Measurements from ENCODE around the gene CTBP1.

CTBP1 gene

DNA sequence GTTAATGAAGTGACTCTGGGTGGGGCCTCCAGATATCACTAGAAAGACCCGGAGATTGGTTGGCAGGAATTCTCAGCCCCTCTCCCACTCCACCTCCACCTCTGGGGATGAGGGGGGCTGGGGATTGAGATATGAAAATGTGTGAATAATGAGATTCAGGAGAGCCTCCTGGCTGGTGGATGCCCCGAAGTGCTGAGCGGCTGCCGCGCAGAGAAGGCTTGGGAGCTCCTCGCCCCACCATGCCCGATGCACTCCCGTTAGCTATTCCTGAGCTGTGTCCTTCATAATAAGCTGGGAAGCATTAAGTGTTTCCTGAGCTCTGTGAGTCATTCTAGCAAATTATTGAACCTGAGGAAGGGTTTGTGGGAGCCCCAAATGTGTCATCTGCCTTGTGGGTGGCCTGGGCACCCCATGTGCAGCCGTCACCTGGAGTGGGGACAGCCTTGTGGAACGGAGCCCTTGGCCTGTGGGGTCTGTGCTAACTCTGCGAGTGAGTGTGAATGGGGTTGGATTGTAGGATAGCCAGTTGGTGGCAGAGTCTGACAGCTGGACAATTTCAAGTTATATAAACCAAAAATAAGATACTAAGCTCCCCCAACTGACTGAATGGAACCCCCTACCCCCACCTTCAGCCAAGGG is 36.3 kb upstream of the CTBP1 start:
- DNase-seq (ENCODE audit: low read depth in 1 of 2, low spot score in 1 of 2), result no peak

- DNase-seq (ENCODE audit: low read depth in 1 of 2, low spot score in 1 of 2), result no peak
Measured at GRCh38 chr4:1283711-1284110, 34.8 kb upstream of the CTBP1 start.

DNA sequence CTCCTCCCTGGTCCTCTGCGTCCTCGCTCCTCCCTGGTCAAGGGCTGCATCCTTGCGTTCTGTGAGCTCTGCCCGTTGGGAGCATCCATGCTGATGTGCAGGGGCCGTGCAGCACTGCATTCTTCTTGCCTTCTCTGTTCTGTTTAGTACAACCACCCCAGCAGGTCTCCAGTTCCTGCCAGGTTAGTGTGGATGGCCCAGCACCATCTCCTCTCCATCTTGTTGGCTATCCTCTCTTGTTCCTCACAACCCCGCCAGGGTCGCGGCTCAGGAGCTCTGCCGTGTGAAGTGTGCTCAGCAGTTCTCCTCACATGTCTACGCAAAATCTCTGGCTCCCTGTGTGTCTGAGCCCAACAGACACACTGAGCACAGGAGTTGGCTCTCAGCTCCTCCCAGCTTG is 30.3 kb upstream of the CTBP1 start:
- no peak for DNase-seq (ENCODE audit: low read depth in 1 of 2, low spot score in 1 of 2)

GRCh38 chr4:1277667-1278665 is 29.0 kb upstream of the CTBP1 start:
- no peak for DNase-seq (ENCODE audit: low read depth in 1 of 2, low spot score in 1 of 2)

GRCh38 chr4:1276984-1277383 is 28.1 kb upstream of the CTBP1 start:
- DNase-seq (ENCODE audit: low read depth in 1 of 2, low spot score in 1 of 2), result no peak

DNA sequence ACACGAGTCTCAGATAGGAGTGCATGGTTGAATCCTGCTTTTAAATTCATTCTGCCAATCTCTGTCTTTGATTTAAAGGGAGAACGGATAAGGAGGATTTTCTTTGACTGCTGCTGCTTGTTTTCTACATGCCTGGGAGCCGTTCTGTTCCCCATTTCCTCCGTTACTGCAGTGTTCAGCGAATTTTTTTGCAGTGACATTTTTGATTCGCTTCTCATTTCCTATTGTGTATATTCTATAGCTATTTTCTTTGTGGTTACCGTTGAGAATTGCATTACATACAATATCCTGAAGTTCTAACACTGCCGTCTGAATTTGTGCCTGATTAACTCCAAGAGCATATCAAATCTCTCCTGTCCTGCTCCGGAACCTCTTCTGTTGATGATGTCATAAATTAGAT is 25.9 kb upstream of the CTBP1 start:
- no peak for DNase-seq (ENCODE audit: low read depth in 1 of 2, low spot score in 1 of 2)

GRCh38 chr4:1271686-1272085 is 22.8 kb upstream of the CTBP1 start:
- no peak for DNase-seq (ENCODE audit: low read depth in 1 of 2, low spot score in 1 of 2)

- no peak for DNase-seq (ENCODE audit: low read depth in 1 of 2, low spot score in 1 of 2)
Measured at GRCh38 chr4:1269209-1269608, 20.3 kb upstream of the CTBP1 start.

DNA sequence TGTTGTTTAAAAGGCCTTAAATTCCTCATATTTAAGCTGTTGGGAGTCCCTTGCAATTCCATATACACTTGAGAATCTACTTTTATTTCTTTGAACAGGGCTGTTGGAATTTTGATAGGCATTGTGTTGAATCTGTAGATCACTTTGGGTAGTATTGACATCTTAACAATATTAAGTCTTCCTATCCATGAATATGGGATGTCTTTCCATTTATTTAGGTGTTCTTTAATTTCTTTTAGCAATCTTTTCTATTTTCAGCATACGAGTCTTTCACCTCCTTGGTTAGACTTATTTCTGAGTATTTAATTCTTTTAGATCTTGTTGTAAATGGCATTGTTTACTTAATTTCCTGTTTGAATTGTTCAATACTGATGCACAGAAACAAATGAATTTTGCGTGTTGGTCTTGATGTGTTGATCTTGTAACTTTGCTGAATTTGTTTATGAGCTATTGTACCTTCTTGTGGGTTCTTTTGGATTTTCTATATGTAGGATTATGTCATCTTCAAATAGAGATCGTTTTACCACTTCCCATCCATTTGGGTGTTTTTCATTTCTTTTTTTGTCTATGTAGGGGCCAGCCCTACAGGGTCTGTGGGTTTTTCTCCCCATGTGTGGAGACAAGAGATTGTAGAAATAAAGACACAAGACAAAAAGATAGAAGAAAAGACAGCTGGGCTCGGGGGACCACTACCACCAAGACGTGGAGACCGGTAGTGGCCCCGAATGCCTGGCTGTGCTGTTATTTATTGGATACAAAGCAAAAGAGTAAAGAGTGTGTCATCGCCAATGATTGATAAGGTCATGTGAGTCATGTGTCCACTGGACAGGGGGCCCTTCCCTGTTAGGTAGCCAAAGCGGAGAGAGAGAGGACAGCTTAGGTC is 18.2 kb upstream of the CTBP1 start:
- no peak for DNase-seq (ENCODE audit: low read depth in 1 of 2, low spot score in 1 of 2)

- no peak for DNase-seq (ENCODE audit: low read depth in 1 of 2, low spot score in 1 of 2)
Measured at GRCh38 chr4:1265351-1265750, 16.4 kb upstream of the CTBP1 start.

DNA sequence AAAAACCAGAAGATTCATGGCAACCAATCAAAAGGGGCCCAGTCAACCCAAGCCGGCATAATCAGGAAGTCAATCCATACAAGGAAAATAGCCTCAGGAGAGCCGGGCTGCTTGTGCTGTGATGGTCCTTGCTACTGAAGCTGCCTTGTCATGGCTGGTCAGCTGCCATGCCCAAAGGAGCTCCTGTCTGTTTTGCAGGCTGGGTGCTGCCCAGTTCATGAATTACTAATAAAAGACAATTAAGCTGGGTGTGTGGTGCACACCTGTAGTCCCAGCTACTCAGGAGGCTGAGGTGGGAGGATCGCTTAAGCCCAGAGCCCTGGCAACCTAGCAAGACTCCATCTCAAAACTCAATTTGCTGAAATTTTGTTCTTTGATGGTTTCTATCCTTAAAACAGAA is 16.0 kb upstream of the CTBP1 start:
- no peak for DNase-seq (ENCODE audit: low read depth in 1 of 2, low spot score in 1 of 2)

- DNase-seq (ENCODE audit: low read depth in 1 of 2, low spot score in 1 of 2), result no peak
Measured at GRCh38 chr4:1261107-1261928, 12.4 kb upstream of the CTBP1 start.

DNA sequence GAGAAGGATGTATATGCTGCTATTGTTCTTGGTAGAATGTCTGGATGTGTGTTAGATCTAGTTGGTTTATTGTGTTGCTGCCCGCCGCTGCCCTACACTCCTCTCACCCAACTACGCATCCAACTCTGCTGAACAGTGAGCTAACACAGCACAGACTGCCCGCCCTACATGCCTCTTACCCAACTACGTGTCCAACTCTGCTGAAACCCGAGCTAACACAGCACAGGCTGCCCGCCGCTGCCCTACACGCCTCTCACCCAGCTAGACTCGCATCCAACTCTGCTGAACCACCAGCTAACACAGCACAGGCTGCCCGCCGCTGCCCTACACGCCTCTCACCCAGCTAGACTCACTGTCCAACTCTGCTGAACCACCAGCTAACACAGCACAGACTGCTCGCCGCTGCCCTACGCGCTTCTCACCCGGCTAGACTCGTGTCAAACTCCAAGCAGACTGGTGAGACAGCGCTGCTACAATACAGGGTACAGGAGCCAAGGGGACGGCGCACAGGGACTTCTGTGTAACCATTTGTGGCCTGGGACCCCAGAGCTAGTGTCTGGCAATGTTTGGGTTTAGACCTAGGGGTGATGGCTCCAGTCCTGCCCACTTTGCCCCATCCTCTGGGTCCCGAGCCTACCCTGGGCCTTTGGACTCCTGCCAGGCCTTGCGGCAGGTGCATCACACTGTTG is 11.6 kb upstream of the CTBP1 start:
- DNase-seq (ENCODE audit: low read depth in 1 of 2, low spot score in 1 of 2), result no peak

- no peak for DNase-seq (ENCODE audit: low read depth in 1 of 2, low spot score in 1 of 2)
Measured at GRCh38 chr4:1259966-1260365, 11.0 kb upstream of the CTBP1 start.

- DNase-seq (ENCODE audit: low read depth in 1 of 2, low spot score in 1 of 2), result no peak
Measured at GRCh38 chr4:1258457-1258856, 9.5 kb upstream of the CTBP1 start.

DNA sequence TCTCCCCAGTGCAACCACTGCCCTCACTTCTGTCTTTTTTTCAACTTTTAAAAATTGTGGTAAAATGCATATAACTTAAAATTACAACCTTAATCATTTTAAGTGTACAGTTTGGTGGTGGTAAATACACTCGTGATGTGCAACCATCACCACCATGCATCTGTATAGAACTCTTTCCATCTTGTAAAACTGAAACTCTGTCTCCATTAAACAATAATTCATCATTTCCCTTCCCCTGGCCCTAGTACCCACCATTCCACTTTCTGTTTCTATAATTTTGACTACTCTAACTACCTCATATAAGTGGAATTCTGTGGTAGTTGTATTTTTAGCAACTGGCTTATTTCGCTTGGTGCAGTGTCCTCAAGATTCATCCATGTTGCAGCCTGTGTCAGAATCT is 6.8 kb upstream of the CTBP1 start:
- DNase-seq (ENCODE audit: low read depth in 1 of 2, low spot score in 1 of 2), result no peak

DNA sequence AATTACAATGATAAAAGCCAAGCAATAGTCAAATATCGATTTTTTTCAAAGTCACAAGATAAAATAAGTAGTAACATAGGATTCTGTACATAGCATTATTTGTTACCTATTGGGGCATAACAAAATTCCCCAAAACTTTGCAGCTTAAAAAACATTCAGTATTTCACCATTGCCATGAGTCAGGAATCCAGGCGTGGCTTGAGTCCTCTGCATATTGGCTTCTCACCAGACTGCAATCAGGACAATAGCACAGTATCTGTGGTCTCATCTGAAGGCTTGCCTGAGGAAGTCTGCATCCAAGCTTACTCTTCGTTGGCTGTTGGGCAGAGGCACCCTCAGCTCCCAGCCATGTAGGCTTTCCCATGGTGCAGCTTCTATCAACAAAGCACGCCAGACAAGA is 6.2 kb upstream of the CTBP1 start:
- no peak for DNase-seq (ENCODE audit: low read depth in 1 of 2, low spot score in 1 of 2)

DNA sequence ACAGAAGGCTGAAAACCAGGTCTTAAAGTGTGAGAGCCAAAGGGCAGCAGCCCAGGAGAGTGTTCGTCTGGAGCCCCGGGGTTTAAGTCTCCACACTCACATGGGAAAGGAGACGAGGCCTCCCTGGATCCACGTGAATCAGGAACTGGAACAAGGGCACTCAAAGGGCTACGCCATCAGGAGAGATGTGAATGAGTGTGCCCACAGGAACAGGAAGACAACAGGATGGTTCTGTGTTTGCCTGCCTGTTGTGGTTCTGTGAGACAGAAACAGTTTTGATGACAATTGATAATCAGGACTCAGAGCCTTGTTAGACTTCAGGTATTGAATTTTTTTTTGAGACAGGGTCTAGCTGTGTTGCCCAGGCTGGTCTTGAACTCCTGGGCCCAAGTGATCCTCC is 4.9 kb upstream of the CTBP1 start:
- no peak for DNase-seq (ENCODE audit: low read depth in 1 of 2, low spot score in 1 of 2)

DNA sequence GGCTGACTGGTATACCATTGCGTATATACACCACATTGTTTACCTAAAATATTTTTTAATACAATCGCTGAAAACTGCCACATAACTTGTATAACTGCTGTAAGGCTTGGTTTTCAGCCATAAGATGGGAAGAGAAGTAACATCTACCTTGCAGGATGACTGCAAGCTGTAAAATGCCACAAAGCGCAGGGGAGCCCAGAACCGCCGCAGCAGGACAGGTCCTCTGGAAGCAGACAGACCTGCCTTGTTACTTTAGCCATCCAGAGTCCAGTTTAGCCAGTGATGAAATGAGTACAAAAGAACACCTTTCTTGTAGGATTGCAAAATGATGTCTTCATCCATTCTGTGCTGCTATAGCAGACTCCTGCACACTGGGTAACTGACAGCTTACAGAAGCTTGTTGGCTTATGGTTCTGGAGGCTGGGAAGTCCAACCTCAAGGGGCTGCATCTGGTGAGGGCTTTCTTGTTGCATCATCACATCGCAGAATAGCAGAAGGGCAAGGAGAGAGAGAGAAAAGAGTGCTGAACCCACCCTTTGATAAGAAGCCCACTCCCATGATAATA is 4.1 kb upstream of the CTBP1 start:
- no peak for DNase-seq (ENCODE audit: low read depth in 1 of 2, low spot score in 1 of 2)

GRCh38 chr4:1251773-1252066 is 2.8 kb upstream of the CTBP1 start:
- no peak for DNase-seq (ENCODE audit: low read depth in 1 of 2, low spot score in 1 of 2)

Measured in stimulated activated CD4-positive, alpha-beta T cell treated with anti-CD3 and anti-CD28 coated beads, Interleukin-15, amount 100 ng/mL, for 1 hour (primary cell).